HG02943 (cell line): Measurements from ENCODE around the gene ZNF362.

Experiments
- ATAC-seq: cut with Tn5 transposase; IDR thresholded peaks from one replicate; pipeline ENCODE4 v1.9.1; 2021; ENCODE audit warnings: mild to moderate bottlenecking, low read depth, moderate library complexity; ENCODE audit not compliant: unreplicated experiment

The ZNF362 gene

GRCh38 chr1:33267468-33268205 lies 11.3 kb downstream of the ZNF362 start:
- ATAC-seq = no peak

GRCh38 chr1:33268457-33268856 lies 12.2 kb downstream of the ZNF362 start:
- ATAC-seq = no peak

GRCh38 chr1:33268927-33269610 lies 12.8 kb downstream of the ZNF362 start:
- ATAC-seq = no peak

GRCh38 chr1:33269621-33270020 lies 13.3 kb downstream of the ZNF362 start:
- ATAC-seq = no peak

- no peak for ATAC-seq
These were observed 14.1 kb downstream of the ZNF362 start for GRCh38 chr1:33270379-33270778.

- no peak for ATAC-seq
These were observed 14.6 kb downstream of the ZNF362 start for GRCh38 chr1:33270808-33271465.

- ATAC-seq = no peak
These were observed 15.6 kb downstream of the ZNF362 start for GRCh38 chr1:33271666-33272505.

GRCh38 chr1:33272509-33272908 lies 16.2 kb downstream of the ZNF362 start:
- ATAC-seq = no peak

GRCh38 chr1:33272930-33273329 lies 16.6 kb downstream of the ZNF362 start:
- ATAC-seq = no peak

- ATAC-seq = no peak
These were observed 17.1 kb downstream of the ZNF362 start for GRCh38 chr1:33273406-33273805.

GRCh38 chr1:33273961-33274371 lies 17.7 kb downstream of the ZNF362 start:
- ATAC-seq = no peak

- ATAC-seq = no peak
These were observed 18.2 kb downstream of the ZNF362 start for GRCh38 chr1:33274446-33274845.

- ATAC-seq = no peak
These were observed 18.9 kb downstream of the ZNF362 start for GRCh38 chr1:33275195-33275594.

GRCh38 chr1:33275706-33276572 lies 19.6 kb downstream of the ZNF362 start:
- ATAC-seq = no peak

GRCh38 chr1:33276573-33277298 lies 20.4 kb downstream of the ZNF362 start:
- no peak for ATAC-seq

- no peak for ATAC-seq
These were observed 21.3 kb downstream of the ZNF362 start for GRCh38 chr1:33277488-33278084.

GRCh38 chr1:33280091-33280661 lies 23.9 kb downstream of the ZNF362 start:
- ATAC-seq = no peak

GRCh38 chr1:33281554-33282303 lies 25.4 kb downstream of the ZNF362 start:
- no peak for ATAC-seq
